H1 (cell line): Measurements from ENCODE around the gene PTPRD. TPM values are rescaled to one million over a fixed set of nuclear protein-coding genes. Genes with fewer than 3 reads are reported as not detected.

ENCODE experiments used
- CTCF ChIA-PET: fragments of 300-600 bp; sonication (Branson Sonifier 250); formaldehyde crosslinking; loops from one replicate; lab custom pipeline; 2021; ENCODE audit not compliant: partially characterized antibody; lab: Charles Lee
- POLR2A ChIA-PET: fragments of 300-600 bp; sonication (Branson Sonifier 250); formaldehyde crosslinking; loops from one replicate; lab custom pipeline; 2021; ENCODE audit warnings: inconsistent platforms; ENCODE audit not compliant: partially characterized antibody; lab: Charles Lee
- DNase-seq, 2 experiments: peaks; one replicate each; pipeline versions ENCODE4 v3.0.0 to v3.0.0-alpha.2; 2010 to 2022; ENCODE audit warnings: low spot score in 2 of 2, low read depth in 1 of 2, mixed read lengths in 1 of 2
- FAIRE-seq: peaks from 2 replicates; lab custom pipeline; 2011; peaks lifted over from hg19 to GRCh38; lab: Jason Lieb, UNC
- H2AFZ ChIP-seq: 2 replicates; pipeline ENCODE4 v1.8.1; 2012; ENCODE audit warnings: low read length, inconsistent platforms
- H2AK5ac ChIP-seq: 2 replicates; pipeline ENCODE4 v1.6.1; 2013; ENCODE audit warnings: low read depth, low read length
- H2BK120ac ChIP-seq: replicated peaks from 2 replicates; pipeline ENCODE3; 2013; ENCODE audit warnings: low read depth, low read length, inconsistent platforms
- H2BK12ac ChIP-seq: 2 replicates; pipeline ENCODE4 v1.6.1; 2013; ENCODE audit warnings: low read depth, low read length
- H2BK15ac ChIP-seq: 2 replicates; pipeline ENCODE4 v1.6.1; 2013; ENCODE audit warnings: low read length
- H2BK20ac ChIP-seq: 2 replicates; pipeline ENCODE4 v1.6.1; 2013; ENCODE audit warnings: low read length
- H2BK5ac ChIP-seq: 2 replicates; pipeline ENCODE4 v1.6.1; 2013; ENCODE audit warnings: low read depth, low read length
- H3K14ac ChIP-seq: 2 replicates; pipeline ENCODE4 v1.6.1; 2013; ENCODE audit warnings: inconsistent platforms; ENCODE audit not compliant: insufficient read length
- H3K18ac ChIP-seq: 2 replicates; pipeline ENCODE4 v1.6.1; 2013; ENCODE audit warnings: low read length; ENCODE audit errors: extremely low read depth
- H3K23ac ChIP-seq: 2 replicates; pipeline ENCODE4 v1.6.1; 2013; ENCODE audit warnings: inconsistent platforms; ENCODE audit not compliant: insufficient read length
- H3K23me2 ChIP-seq: 2 replicates; pipeline ENCODE4 v1.6.1; 2013; ENCODE audit warnings: low read depth, low read length
- H3K27ac ChIP-seq: 2 replicates; pipeline ENCODE4 v1.6.1; 2011; ENCODE audit warnings: low read depth, low read length, inconsistent platforms
- H3K27me3 ChIP-seq, 4 experiments: replicated peaks in 1 of 4; 1 replicate in 1 of 4; 2 replicates in 3 of 4; pipeline versions ENCODE4 v1.6.1 to v1.8.1; 2011 to 2013; ENCODE audit warnings: low read length in 3 of 4, mild to moderate bottlenecking in 3 of 4, inconsistent platforms in 2 of 4, mixed read lengths in 2 of 4, moderate library complexity in 1 of 4; ENCODE audit not compliant: control insufficient read depth in 3 of 4, insufficient read depth in 3 of 4; ENCODE audit errors: extremely low read depth in 1 of 4
- H3K36me3 ChIP-seq, 4 experiments: 2 replicates each; pipeline versions ENCODE4 v1.6.1 to v1.8.1; 2011 to 2013; ENCODE audit warnings: mild to moderate bottlenecking in 4 of 4, low read length in 3 of 4, moderate library complexity in 2 of 4, control low read depth in 1 of 4, inconsistent platforms in 1 of 4; ENCODE audit not compliant: insufficient read depth in 4 of 4, control insufficient read depth in 2 of 4
- H3K4ac ChIP-seq: replicated peaks from 2 replicates; pipeline ENCODE3; 2013; ENCODE audit warnings: low read length, low read depth, mixed read lengths, inconsistent platforms; ENCODE audit not compliant: insufficient read length
- H3K4me1 ChIP-seq, 4 experiments: replicated peaks in 1 of 4; 1 replicate in 1 of 4; 2 replicates in 3 of 4; pipeline versions ENCODE4 v1.6.1 to v1.8.1; 2011 to 2013; ENCODE audit warnings: low read length in 3 of 4, inconsistent platforms in 2 of 4, mixed read lengths in 1 of 4; ENCODE audit not compliant: insufficient read depth in 4 of 4, control insufficient read depth in 3 of 4
- H3K4me2 ChIP-seq, 2 experiments: 2 replicates each; pipeline versions ENCODE4 v1.6.1 to v1.8.1; 2011 to 2013; ENCODE audit warnings: low read depth in 2 of 2, low read length in 2 of 2, control low read depth in 1 of 2, inconsistent platforms in 1 of 2, mild to moderate bottlenecking in 1 of 2; ENCODE audit not compliant: insufficient read depth in 1 of 2
- H3K4me3 ChIP-seq, 4 experiments: fragments of 200-600, 300-600 bp in 1 of 4; sonication (generic), shearing (Covaris generic), sonication (Bioruptor Twin) in 1 of 4; 2 replicates each; pipeline versions ENCODE4 v1.5.1 to v1.8.1; 2011 to 2016; ENCODE audit warnings: low read length in 4 of 4, low read depth in 3 of 4, control low read depth in 2 of 4, inconsistent platforms in 2 of 4, mild to moderate bottlenecking in 2 of 4, mixed read lengths in 1 of 4, moderate library complexity in 1 of 4; ENCODE audit not compliant: insufficient read depth in 2 of 4; ENCODE audit errors: extremely low read depth in 1 of 4
- H3K56ac ChIP-seq: replicated peaks from 2 replicates; pipeline ENCODE3; 2013; ENCODE audit warnings: low read depth, mild to moderate bottlenecking, mixed read lengths, low read length, inconsistent platforms; ENCODE audit not compliant: insufficient read length
- H3K79me1 ChIP-seq: 2 replicates; pipeline ENCODE4 v1.6.1; 2013; ENCODE audit warnings: low read depth, low read length, control low read depth
- H3K79me2 ChIP-seq, 2 experiments: 2 replicates each; pipeline versions ENCODE4 v1.6.1 to v1.8.1; 2012 to 2013; ENCODE audit warnings: low read length in 2 of 2, mild to moderate bottlenecking in 2 of 2, inconsistent platforms in 1 of 2; ENCODE audit not compliant: insufficient read depth in 2 of 2, control insufficient read depth in 1 of 2
- H3K9ac ChIP-seq, 4 experiments: replicated peaks in 1 of 4; 1 replicate in 1 of 4; 2 replicates in 3 of 4; pipeline versions ENCODE4 v1.6.1 to v1.8.1; 2011 to 2013; ENCODE audit warnings: low read depth in 3 of 4, low read length in 3 of 4, control low read depth in 2 of 4, mild to moderate bottlenecking in 2 of 4, moderate library complexity in 2 of 4, inconsistent platforms in 1 of 4; ENCODE audit errors: extremely low read depth in 1 of 4
- H3K9me3 ChIP-seq, 2 experiments: 2 replicates each; pipeline versions ENCODE4 v1.6.1 to v1.8.1; 2012 to 2013; ENCODE audit warnings: mild to moderate bottlenecking in 2 of 2, moderate library complexity in 2 of 2, control low read depth in 1 of 2, inconsistent platforms in 1 of 2, low read depth in 1 of 2, low read length in 1 of 2, mixed read lengths in 1 of 2; ENCODE audit not compliant: insufficient read depth in 2 of 2
- H4K20me1 ChIP-seq, 2 experiments: replicated peaks in 1 of 2; 2 replicates each; pipeline versions ENCODE3 to v1.8.1; 2011 to 2013; ENCODE audit warnings: inconsistent platforms in 2 of 2, low read length in 2 of 2, mild to moderate bottlenecking in 1 of 2; ENCODE audit not compliant: insufficient read depth in 2 of 2, control insufficient read depth in 1 of 2
- H4K5ac ChIP-seq: 2 replicates; pipeline ENCODE4 v1.6.1; 2013; ENCODE audit warnings: low read length, low read depth, mixed read lengths, inconsistent platforms; ENCODE audit not compliant: insufficient read length
- H4K8ac ChIP-seq: 2 replicates; pipeline ENCODE4 v1.8.0; 2013; ENCODE audit warnings: mild to moderate bottlenecking, moderate library complexity, low read length, inconsistent platforms; ENCODE audit not compliant: insufficient read depth; ENCODE audit errors: extremely low read depth
- H4K91ac ChIP-seq: replicated peaks from 2 replicates; pipeline ENCODE3; 2013; ENCODE audit warnings: low read length, mixed read lengths, inconsistent platforms; ENCODE audit not compliant: insufficient read length
- ASH2L ChIP-seq: fragments of 200-600, 300-600 bp; sonication (generic); IDR thresholded peaks from one replicate; pipeline ENCODE4 v1.7.1; 2017; ENCODE audit warnings: low read length
- CEBPB ChIP-seq: IDR thresholded peaks from 2 replicates; pipeline ENCODE4 v1.6.1; 2012; ENCODE audit warnings: low read depth, low read length
- CHD1 ChIP-seq: IDR thresholded peaks from 2 replicates; pipeline ENCODE4 v1.6.1; 2012; ENCODE audit warnings: low read depth, low read length, improper control_type of control experiment
- POU5F1 ChIP-seq: IDR thresholded peaks from 2 replicates; pipeline ENCODE4 v1.6.1; 2011; ENCODE audit warnings: low read depth, mild to moderate bottlenecking, low read length, moderate library complexity
- SIRT6 ChIP-seq: IDR thresholded peaks from one replicate; pipeline ENCODE4 v1.7.1; 2012; ENCODE audit warnings: low read length, inconsistent platforms
- TBP ChIP-seq: IDR thresholded peaks from 2 replicates; pipeline ENCODE4 v1.6.1; 2011; ENCODE audit warnings: low read depth, low read length, improper control_type of control experiment
- WGBS, 2 experiments: shearing (Covaris generic) in 1 of 2; methylation state at CpG; one replicate each; pipeline versions ENCODE4 v1.1.6 to v1.1.7; 2013 to 2015; ENCODE audit warnings: low lambda C conversion rate in 2 of 2, mixed read lengths in 2 of 2, inconsistent platforms in 1 of 2, low coverage in 1 of 2, missing lambda C conversion rate in 1 of 2; ENCODE audit not compliant: insufficient replicate concordance in 2 of 2, insufficient coverage in 1 of 2, insufficient read length in 1 of 2; ENCODE audit errors: extremely low coverage in 1 of 2, missing lambda C conversion rate in 1 of 2; 5-methylcytosine and 5-hydroxymethylcytosine counted together
- polyA plus RNA-seq, 7 experiments: library from polyadenylated mRNA; depleted of rRNA in 3 of 7; stranded (reverse) in 5 of 7; unstranded in 2 of 7; fragments of >200 nt in 5 of 7; fragments of 200-250 nt in 2 of 7; gene quantifications; 1 replicate in 5 of 7; 2 replicates in 1 of 7; 4 replicates in 1 of 7; pipeline versions ENCODE4 v1.2.1 to v1.2.3, GENCODE V29; 2011 to 2013; ENCODE audit warnings: missing spikeins in 2 of 7, mixed read lengths in 2 of 7
- total RNA-seq: library from RNA; stranded (reverse); fragmentation: NEBNext Ultra II Directional; extraction: Animal tissue kit (Norgen Biotek cat#: 25700); gene quantifications from 2 replicates; pipeline ENCODE4 v1.2.1, GENCODE V29; 2021

Gene PTPRD
- total and polyA plus RNA-seq, 2 of the 8 experiments (the other 6 are each of a cell fraction or from before 2014, with no cell fraction given), result 17.2 to 77.0 TPM

- FAIRE-seq, result no peak
- Histone ChIP-seq H2BK12ac (no peak overlapping the region), H3K27ac (no peak overlapping the region), H3K23ac (no peak overlapping the region), H3K4ac (no peak overlapping the region), H3K4me1 (no peaks in the 10 kb centered on the region), H3K9me3 (no peaks in the 10 kb centered on the region), H3K18ac (no peak overlapping the region), H3K14ac (no peak overlapping the region), H3K4me3 (no peak overlapping the region), H4K91ac (no peak overlapping the region), H2AFZ (no peak overlapping the region), H3K79me2 (no peaks in the 10 kb centered on the region), H2BK120ac (no peak overlapping the region), H4K5ac (no peak overlapping the region), H3K9ac (no peak overlapping the region), H3K36me3 (no peaks in the 10 kb centered on the region), H3K4me2 (no peak overlapping the region), H2BK15ac (no peak overlapping the region), H3K27me3 (no peaks in the 10 kb centered on the region), H2AK5ac (no peak overlapping the region), H3K79me1 (no peaks in the 10 kb centered on the region), H3K23me2 (no peaks in the 10 kb centered on the region), H4K8ac (no peak overlapping the region), H3K56ac (no peak overlapping the region), H2BK5ac (no peak overlapping the region), H2BK20ac (no peak overlapping the region), H4K20me1 (no peaks in the 10 kb centered on the region)
- 97% methylated on average over 2 of the region's 2 CpGs; no CpG with 5 or more reads in 1 of the 2 experiments for WGBS, 2 experiments
- POLR2A ChIA-PET, result no interaction called here
- CTCF ChIA-PET, result no interaction called here
- no peak for DNase-seq
- TF ChIP-seq SIRT6, result no peak
- no peak for TF ChIP-seq CHD1
- TF ChIP-seq CEBPB, result no peak
- TF ChIP-seq ASH2L, result no peak
- no peak for TF ChIP-seq POU5F1
- TF ChIP-seq TBP, result no peak
Measured at GRCh38 chr9:9284201-9284600, 1328.6 kb downstream of the PTPRD start.
